ENCODE data around the gene LOXHD1. TPM values are rescaled to one million over a fixed set of nuclear protein-coding genes. Genes with fewer than 3 reads are reported as not detected.

LOXHD1 gene
- total RNA-seq, 4 donors from 2014 or later: 0.41 TPM; not detected in 3

DNA sequence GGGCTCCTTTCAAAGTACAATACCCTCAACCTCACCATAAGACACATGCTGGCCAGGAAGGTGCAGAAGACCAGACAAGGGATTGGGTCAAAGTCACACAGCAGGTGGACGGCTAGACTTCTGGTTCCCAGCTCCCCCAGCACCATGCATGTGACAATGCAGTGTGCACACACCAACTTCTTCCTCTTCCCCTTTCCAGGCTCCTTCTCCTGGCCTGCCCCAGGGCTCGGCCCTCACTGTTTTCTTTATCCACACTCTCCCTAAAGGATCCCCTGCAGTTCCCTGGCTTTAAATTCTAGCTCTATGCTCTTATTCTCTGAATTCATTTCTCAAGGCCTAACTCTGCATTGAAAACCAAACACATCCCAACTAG lies 82.3 kb downstream of the LOXHD1 start:
- in situ Hi-C loops (cut with MboI; ENCODE audit: low sequenced_read_pairs in 4 of 4) (no loop called here), intact Hi-C loops (cut with DNase I; ENCODE audit: low total_unique reads) (no loop called here)
- no peak for TF ChIP-seq POLR2A (IDR thresholded peaks at IDR 0.05)
- no peak for TF ChIP-seq CTCF (IDR thresholded peaks at IDR 0.05 in 4 of 5, conservative IDR thresholded peaks at IDR 0.05 in 1 of 5)
- no peaks in the 10 kb centered on the region for H3K4me1 ChIP-seq
- H3K4me3 ChIP-seq: no peak overlapping the region
- no peaks in the 10 kb centered on the region for H3K9me3 ChIP-seq
- H3K27me3 ChIP-seq: no peaks in the 10 kb centered on the region
- DNase-seq (no peak), ATAC-seq (no peak)
- H3K36me3 ChIP-seq: no peaks in the 10 kb centered on the region
- H3K27ac ChIP-seq: no peak overlapping the region

DNA sequence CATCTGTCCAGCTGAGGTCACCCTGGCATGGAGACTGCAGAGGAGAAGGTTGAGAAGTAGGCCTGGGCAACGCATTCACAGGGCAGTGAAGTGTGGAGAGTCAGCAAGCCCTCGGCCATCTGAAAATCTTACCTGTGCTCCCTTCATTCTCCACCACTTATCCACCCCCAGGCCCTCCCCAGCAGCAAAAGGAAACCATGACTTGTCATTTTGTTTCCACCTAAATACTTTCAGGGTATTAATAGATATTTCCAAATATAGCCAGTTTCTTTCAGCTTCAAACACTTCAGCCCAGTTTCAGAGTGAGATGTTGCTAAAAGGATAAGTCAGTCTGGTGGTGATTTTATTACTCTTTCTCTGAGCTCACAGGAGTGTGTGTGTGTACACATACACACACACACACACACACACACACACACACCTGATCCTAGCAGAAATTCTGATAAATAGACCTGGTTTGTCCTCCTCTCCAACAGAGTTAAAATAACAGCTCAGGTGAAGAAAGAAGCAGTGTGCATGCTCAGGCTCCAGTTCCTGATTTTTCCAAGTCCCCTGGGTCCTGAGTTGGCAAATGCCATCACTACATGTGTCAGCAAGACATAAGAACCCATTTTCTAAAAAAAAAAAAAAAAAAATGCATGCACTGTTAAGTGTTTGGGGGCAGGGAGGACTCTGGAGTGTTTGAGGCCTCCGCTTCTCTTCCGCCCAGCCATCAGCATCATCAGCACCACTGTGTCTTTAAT lies 82.8 kb downstream of the LOXHD1 start:
- ATAC-seq (no peak), DNase-seq (no peak)
- Histone ChIP-seq H3K27ac (no peak overlapping the region), H3K4me3 (no peak overlapping the region), H3K4me1 (no peaks in the 10 kb centered on the region), H3K9me3 (no peaks in the 10 kb centered on the region), H3K36me3 (no peaks in the 10 kb centered on the region), H3K27me3 (no peaks in the 10 kb centered on the region)
- in situ Hi-C loops (cut with MboI; ENCODE audit: low sequenced_read_pairs in 4 of 4): no loop called here
- intact Hi-C loops (cut with DNase I; ENCODE audit: low total_unique reads): no loop called here
- TF ChIP-seq POLR2A (IDR thresholded peaks at IDR 0.05) (no peak), CTCF (IDR thresholded peaks at IDR 0.05 in 4 of 5, conservative IDR thresholded peaks at IDR 0.05 in 1 of 5) (no peak)

DNA sequence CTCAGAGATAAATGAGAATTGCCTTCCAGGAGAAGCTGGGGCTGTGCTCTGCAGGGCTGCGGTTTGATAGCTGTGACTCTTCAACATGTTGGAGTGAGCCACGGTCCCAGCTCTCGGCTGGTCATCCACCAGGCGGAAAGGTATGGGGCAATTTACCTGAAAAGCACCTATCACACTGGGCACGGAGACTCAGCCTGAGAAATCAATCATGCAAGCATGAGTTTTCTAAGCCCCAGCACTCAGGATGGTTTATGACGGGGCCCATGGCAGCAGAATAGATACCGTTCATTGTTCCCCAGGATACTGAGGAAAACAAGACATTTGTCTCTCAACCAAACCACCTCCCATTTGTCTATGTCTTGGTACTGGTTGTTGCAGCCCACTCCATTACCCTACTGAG lies 83.9 kb downstream of the LOXHD1 start:
- ATAC-seq: no peak

DNA sequence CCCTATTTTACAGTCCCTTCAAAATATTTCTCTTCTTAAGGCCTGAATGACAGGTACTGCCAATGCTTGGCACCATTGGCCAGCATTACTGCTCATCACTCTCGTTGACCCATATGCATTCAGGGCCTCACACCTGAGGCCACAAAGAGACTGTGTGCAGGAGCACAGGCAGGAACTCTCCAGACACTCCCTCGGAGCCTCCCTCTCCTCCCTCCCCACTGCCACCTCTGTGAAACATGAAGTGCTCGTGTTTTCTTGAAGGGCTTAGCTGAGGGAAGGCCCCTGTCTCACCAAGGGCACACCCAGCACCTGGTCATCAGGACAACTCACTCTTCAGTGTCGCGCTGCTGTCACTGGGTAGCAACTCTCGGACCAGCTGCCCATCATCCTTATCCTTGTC lies 85.3 kb downstream of the LOXHD1 start:
- intact Hi-C loops (cut with DNase I; ENCODE audit: low total_unique reads) (no loop called here), in situ Hi-C loops (cut with MboI; ENCODE audit: low sequenced_read_pairs in 4 of 4) (no loop called here)
- Histone ChIP-seq H3K4me1 (no peaks in the 10 kb centered on the region), H3K4me3 (no peak overlapping the region), H3K36me3 (no peaks in the 10 kb centered on the region), H3K27ac (no peak overlapping the region), H3K27me3 (no peaks in the 10 kb centered on the region), H3K9me3 (no peaks in the 10 kb centered on the region)
- TF ChIP-seq CTCF (IDR thresholded peaks at IDR 0.05 in 4 of 5, conservative IDR thresholded peaks at IDR 0.05 in 1 of 5) (no peak), POLR2A (IDR thresholded peaks at IDR 0.05) (no peak)
- DNase-seq (no peak), ATAC-seq (no peak)

More for the DNA sequence above, 83.9 kb downstream of the LOXHD1 start:
- H3K27me3 ChIP-seq: no peaks in the 10 kb centered on the region
- DNase-seq: no peak
- no peaks in the 10 kb centered on the region for H3K9me3 ChIP-seq
- intact Hi-C loops (cut with DNase I; ENCODE audit: low total_unique reads) (no loop called here), in situ Hi-C loops (cut with MboI; ENCODE audit: low sequenced_read_pairs in 4 of 4) (no loop called here)
- H3K27ac ChIP-seq: no peak overlapping the region
- TF ChIP-seq CTCF (IDR thresholded peaks at IDR 0.05 in 4 of 5, conservative IDR thresholded peaks at IDR 0.05 in 1 of 5) (no peak), POLR2A (IDR thresholded peaks at IDR 0.05) (no peak)
- no peak overlapping the region for H3K4me3 ChIP-seq
- H3K4me1 ChIP-seq: no peaks in the 10 kb centered on the region
- H3K36me3 ChIP-seq: no peaks in the 10 kb centered on the region

- H3K4me1 ChIP-seq: no peaks in the 10 kb centered on the region
- no peak overlapping the region for H3K27ac ChIP-seq
- no peak overlapping the region for H3K4me3 ChIP-seq
- intact Hi-C loops (cut with DNase I; ENCODE audit: low total_unique reads) (no loop called here), in situ Hi-C loops (cut with MboI; ENCODE audit: low sequenced_read_pairs in 4 of 4) (no loop called here)
- DNase-seq (no peak), ATAC-seq (no peak)
- H3K27me3 ChIP-seq: no peaks in the 10 kb centered on the region
- no peak for TF ChIP-seq CTCF (IDR thresholded peaks at IDR 0.05 in 4 of 5, conservative IDR thresholded peaks at IDR 0.05 in 1 of 5)
- no peak for TF ChIP-seq POLR2A (IDR thresholded peaks at IDR 0.05)
- H3K9me3 ChIP-seq: no peaks in the 10 kb centered on the region
- no peaks in the 10 kb centered on the region for H3K36me3 ChIP-seq
These were observed 86.4 kb downstream of the LOXHD1 start for GRCh38 chr18:46570666-46571065.

All from gastrocnemius medialis (tissue), 4 donors.